ENCODE data around the gene TAX1BP1. TPM values are rescaled to one million over a fixed set of nuclear protein-coding genes. Genes with fewer than 3 reads are reported as not detected.

TAX1BP1 gene
- polyA plus RNA-seq, 1 donor from 2014 or later, result 115 TPM

GRCh38 chr7:27712217-27712616, 27.7 kb upstream of the TAX1BP1 start:
- Histone ChIP-seq H3K9me2 (ENCODE audit: insufficient read depth, low read length) (no peaks in the 10 kb centered on the region), H3K79me2 (replicated peaks; ENCODE audit: insufficient read depth, low read length) (no peaks in the 10 kb centered on the region), H3K4me2 (ENCODE audit: low read length) (no peak overlapping the region), H4K20me1 (ENCODE audit: insufficient read depth) (no peaks in the 10 kb centered on the region), H3K27me3 (ENCODE audit: insufficient read depth, low read depth, low read length) (no peaks in the 10 kb centered on the region), H3K9ac (ENCODE audit: low read length) (no peak overlapping the region), H3F3A (ENCODE audit: insufficient read depth, low read length, poor library complexity, severe bottlenecking) (no peaks in the 10 kb centered on the region), H3K27ac (ENCODE audit: low read length) (no peak overlapping the region), H3K9me3 (ENCODE audit: low read length) (no peaks in the 10 kb centered on the region), H2AFZ (ENCODE audit: low read depth, low read length) (no peak overlapping the region), H3K36me3 (ENCODE audit: insufficient read depth, low read length) (no peaks in the 10 kb centered on the region), H3K4me3 (ENCODE audit: low read length) (no peak overlapping the region)
- TF ChIP-seq, protein P1, sequence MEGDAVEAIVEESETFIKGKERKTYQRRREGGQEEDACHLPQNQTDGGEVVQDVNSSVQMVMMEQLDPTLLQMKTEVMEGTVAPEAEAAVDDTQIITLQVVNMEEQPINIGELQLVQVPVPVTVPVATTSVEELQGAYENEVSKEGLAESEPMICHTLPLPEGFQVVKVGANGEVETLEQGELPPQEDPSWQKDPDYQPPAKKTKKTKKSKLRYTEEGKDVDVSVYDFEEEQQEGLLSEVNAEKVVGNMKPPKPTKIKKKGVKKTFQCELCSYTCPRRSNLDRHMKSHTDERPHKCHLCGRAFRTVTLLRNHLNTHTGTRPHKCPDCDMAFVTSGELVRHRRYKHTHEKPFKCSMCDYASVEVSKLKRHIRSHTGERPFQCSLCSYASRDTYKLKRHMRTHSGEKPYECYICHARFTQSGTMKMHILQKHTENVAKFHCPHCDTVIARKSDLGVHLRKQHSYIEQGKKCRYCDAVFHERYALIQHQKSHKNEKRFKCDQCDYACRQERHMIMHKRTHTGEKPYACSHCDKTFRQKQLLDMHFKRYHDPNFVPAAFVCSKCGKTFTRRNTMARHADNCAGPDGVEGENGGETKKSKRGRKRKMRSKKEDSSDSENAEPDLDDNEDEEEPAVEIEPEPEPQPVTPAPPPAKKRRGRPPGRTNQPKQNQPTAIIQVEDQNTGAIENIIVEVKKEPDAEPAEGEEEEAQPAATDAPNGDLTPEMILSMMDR (IDR thresholded peaks at IDR 0.05; ENCODE audit: poor library complexity, severe bottlenecking), result no peak
- TF ChIP-seq POLR2AphosphoS5 (IDR thresholded peaks at IDR 0.05) (no peak), SMC3 (conservative IDR thresholded peaks at IDR 0.05; ENCODE audit: poor library complexity) (no peak), MXI1 (conservative IDR thresholded peaks at IDR 0.05; ENCODE audit: poor library complexity, severe bottlenecking) (no peak), RAD21 (conservative IDR thresholded peaks at IDR 0.05) (no peak), TAF1 (IDR thresholded peaks at IDR 0.05; ENCODE audit: low read depth) (no peak), EZH2 (IDR thresholded peaks at IDR 0.05; ENCODE audit: borderline replicate concordance, insufficient read depth, low read length, poor library complexity, severe bottlenecking) (no peak), EP300 (conservative IDR thresholded peaks at IDR 0.05; ENCODE audit: poor library complexity, severe bottlenecking) (no peak)
- TF ChIP-seq, protein P2, sequence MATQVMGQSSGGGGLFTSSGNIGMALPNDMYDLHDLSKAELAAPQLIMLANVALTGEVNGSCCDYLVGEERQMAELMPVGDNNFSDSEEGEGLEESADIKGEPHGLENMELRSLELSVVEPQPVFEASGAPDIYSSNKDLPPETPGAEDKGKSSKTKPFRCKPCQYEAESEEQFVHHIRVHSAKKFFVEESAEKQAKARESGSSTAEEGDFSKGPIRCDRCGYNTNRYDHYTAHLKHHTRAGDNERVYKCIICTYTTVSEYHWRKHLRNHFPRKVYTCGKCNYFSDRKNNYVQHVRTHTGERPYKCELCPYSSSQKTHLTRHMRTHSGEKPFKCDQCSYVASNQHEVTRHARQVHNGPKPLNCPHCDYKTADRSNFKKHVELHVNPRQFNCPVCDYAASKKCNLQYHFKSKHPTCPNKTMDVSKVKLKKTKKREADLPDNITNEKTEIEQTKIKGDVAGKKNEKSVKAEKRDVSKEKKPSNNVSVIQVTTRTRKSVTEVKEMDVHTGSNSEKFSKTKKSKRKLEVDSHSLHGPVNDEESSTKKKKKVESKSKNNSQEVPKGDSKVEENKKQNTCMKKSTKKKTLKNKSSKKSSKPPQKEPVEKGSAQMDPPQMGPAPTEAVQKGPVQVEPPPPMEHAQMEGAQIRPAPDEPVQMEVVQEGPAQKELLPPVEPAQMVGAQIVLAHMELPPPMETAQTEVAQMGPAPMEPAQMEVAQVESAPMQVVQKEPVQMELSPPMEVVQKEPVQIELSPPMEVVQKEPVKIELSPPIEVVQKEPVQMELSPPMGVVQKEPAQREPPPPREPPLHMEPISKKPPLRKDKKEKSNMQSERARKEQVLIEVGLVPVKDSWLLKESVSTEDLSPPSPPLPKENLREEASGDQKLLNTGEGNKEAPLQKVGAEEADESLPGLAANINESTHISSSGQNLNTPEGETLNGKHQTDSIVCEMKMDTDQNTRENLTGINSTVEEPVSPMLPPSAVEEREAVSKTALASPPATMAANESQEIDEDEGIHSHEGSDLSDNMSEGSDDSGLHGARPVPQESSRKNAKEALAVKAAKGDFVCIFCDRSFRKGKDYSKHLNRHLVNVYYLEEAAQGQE (IDR thresholded peaks at IDR 0.05; ENCODE audit: borderline replicate concordance), result no peak

- no peaks in the 10 kb centered on the region for H4K20me1 ChIP-seq (ENCODE audit: insufficient read depth)
- H3K4me3 ChIP-seq (ENCODE audit: low read length), result no peak overlapping the region
- H3K27me3 ChIP-seq (ENCODE audit: insufficient read depth, low read depth, low read length), result no peaks in the 10 kb centered on the region
- H3K36me3 ChIP-seq (ENCODE audit: insufficient read depth, low read length), result no peaks in the 10 kb centered on the region
- TF ChIP-seq, protein P2 (IDR thresholded peaks at IDR 0.05; ENCODE audit: borderline replicate concordance), result no peak
- TF ChIP-seq EP300 (conservative IDR thresholded peaks at IDR 0.05; ENCODE audit: poor library complexity, severe bottlenecking) (no peak), POLR2AphosphoS5 (IDR thresholded peaks at IDR 0.05) (no peak), SMC3 (conservative IDR thresholded peaks at IDR 0.05; ENCODE audit: poor library complexity) (no peak), EZH2 (IDR thresholded peaks at IDR 0.05; ENCODE audit: borderline replicate concordance, insufficient read depth, low read length, poor library complexity, severe bottlenecking) (no peak), RAD21 (conservative IDR thresholded peaks at IDR 0.05) (no peak), MXI1 (conservative IDR thresholded peaks at IDR 0.05; ENCODE audit: poor library complexity, severe bottlenecking) (no peak), TAF1 (IDR thresholded peaks at IDR 0.05; ENCODE audit: low read depth) (no peak)
- TF ChIP-seq, protein P1 (IDR thresholded peaks at IDR 0.05; ENCODE audit: poor library complexity, severe bottlenecking), result no peak
- no peaks in the 10 kb centered on the region for H3K9me2 ChIP-seq (ENCODE audit: insufficient read depth, low read length)
- no peak overlapping the region for H3K4me2 ChIP-seq (ENCODE audit: low read length)
- no peak overlapping the region for H3K27ac ChIP-seq (ENCODE audit: low read length)
- no peak overlapping the region for H2AFZ ChIP-seq (ENCODE audit: low read depth, low read length)
- H3K9me3 ChIP-seq (ENCODE audit: low read length), result no peaks in the 10 kb centered on the region
- H3F3A ChIP-seq (ENCODE audit: insufficient read depth, low read length, poor library complexity, severe bottlenecking), result no peaks in the 10 kb centered on the region
- no peak overlapping the region for H3K9ac ChIP-seq (ENCODE audit: low read length)
- no peaks in the 10 kb centered on the region for H3K79me2 ChIP-seq (replicated peaks; ENCODE audit: insufficient read depth, low read length)
Measured at GRCh38 chr7:27714831-27715444, 25.0 kb upstream of the TAX1BP1 start.
